ENCODE data around the gene INHBE.

Gene INHBE

DNA sequence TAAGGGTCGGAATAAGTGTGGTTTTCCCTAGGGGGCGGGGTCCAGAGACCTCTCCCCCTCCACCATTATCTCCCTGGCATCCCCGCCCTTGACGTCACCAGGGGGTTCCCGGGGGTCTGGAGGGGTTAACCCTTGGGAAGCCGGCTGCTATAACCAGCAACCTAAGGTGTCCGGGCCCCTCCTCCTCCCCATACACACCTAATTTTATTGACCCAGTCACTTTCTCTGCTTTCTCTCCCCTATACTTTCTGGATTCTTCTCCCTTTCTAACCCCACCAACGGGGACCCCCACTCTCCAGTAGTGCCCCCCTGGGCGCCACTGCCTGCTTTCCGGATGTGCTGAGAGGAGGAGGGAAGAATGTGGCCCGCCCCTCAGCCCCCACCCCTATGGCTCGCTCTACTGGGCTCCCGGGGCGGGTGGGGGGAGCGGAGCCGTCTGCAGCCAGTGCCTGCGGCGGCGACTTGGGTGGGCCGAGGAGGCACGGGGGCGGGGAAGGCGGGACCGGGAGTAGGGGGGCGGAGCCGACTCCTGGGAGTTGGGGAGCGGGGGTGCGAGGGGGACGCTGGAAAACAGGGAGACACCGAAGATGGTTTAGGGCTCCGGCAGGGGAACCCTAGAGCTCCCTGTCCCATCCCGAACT is 6.3 kb downstream of the INHBE start:
- DNase-seq (ENCODE audit: low spot score): no peak

DNA sequence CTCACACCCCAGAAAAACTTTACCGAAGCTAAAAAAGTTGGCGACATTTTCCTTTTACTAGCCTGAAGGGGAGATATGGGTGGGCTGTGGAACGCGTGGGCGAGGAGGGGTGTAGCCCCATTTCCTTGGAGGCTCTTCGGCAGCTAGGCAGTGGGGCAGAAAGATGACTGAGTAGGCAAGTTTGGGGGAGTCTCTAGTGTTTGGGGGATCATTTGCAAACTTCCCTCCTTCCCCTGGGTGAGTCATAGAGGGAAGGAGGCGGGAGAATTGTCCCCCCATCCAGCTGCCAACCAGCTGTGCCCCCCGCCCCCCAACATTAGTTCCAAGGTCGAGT is 6.8 kb downstream of the INHBE start:
- no peak for DNase-seq (ENCODE audit: low spot score)

DNA sequence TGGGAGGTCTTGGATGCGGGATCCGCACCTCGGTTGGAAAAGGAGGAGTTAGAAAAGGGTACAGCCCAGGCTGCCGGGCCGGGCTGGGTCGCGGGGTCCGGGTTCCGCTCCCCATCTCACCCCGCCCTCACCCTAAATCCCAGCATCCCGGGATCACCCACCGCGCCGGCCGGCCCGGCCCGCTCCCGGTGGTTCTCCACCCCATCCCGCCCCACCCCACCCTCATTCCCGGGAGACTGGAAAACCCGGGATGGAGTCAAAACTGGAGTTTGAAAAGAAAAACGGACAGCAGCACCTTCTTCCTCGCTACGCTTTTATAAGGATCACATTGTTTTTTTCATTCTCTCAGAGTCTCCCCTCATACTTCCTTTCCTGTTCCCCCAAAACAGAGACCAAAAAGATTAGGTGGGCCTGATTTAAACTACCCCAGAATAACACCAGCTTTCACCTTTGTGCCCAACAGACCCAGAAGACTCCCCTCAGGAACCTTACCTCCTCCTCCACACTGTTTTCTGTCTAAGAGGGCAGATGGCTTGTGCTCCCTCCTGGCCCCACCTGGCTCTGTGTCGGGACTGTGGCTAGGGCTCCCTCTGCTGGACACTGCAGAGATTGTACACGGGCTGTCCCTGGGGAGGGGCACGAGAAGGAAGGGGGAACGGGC is 7.3 kb downstream of the INHBE start:
- DNase-seq (ENCODE audit: low spot score): peak; percentile 92

DNA sequence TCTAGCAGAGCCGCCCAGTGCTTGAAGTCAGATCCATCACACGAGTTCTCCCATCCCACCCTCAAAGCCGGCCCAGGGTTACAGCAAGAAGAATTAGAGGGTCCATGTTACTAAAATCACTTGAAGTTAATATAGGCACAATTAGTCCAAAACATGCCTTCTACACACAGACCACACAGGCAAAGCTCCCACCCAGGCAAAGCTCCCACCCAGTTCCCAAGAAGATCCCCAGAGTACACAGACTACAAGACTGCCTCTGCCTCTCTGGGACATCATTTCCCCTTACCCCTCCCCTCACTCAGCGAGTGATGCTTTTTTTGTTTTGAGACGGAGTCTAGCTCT is 7.8 kb downstream of the INHBE start:
- no peak for DNase-seq (ENCODE audit: low spot score)

DNA sequence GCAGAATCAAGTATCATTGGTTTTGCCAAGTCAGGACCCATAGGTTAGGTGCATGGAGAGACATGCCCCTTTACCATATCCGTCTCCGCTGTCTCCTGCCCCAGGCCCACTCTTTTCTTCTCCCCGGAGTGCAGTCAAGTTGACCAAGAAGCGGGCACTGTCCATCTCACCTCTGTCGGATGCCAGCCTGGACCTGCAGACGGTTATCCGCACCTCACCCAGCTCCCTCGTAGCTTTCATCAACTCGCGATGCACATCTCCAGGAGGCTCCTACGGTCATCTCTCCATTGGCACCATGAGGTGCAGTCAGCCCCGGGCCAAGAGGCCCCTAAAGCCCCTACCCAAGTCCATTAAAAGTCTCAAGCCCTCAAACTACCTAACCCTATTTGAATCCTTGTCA is 9.5 kb downstream of the INHBE start:
- no peak for DNase-seq (ENCODE audit: low spot score)

DNA sequence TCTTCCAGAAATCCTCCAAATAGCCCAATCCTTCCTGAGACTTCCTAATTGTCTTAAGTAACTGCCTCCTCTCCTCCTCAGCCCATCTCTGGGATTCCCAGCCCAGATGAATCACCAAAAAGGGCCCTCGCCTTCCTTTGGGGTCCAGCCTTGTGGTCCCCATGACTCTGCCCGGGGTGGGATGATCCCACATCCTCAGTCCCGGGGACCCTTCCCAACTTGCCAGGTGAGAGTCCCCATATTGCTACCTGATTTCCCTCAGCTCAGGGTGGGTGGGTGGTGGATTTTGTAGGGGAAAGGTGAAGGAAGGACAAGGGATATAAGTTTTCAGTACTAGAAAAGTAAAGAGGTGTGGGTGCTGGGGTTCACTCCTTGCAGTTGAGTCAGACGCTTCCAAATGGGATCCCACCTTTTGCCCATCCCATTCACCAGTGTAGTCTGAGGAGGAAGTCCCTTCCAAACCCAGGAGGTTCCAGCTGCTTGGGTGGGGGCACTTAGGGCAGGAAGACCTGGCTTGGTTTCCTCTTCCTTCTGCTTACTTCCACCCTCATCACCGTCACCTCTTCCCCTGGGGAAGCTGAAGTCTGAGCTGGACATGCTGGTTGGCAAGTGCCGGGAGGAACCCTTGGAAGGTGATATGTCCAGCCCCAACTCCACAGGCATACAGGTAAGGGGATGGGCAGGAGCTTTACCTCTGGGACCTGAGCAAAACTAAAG is 10.1 kb downstream of the INHBE start:
- no peak for DNase-seq (ENCODE audit: low spot score)

DNA sequence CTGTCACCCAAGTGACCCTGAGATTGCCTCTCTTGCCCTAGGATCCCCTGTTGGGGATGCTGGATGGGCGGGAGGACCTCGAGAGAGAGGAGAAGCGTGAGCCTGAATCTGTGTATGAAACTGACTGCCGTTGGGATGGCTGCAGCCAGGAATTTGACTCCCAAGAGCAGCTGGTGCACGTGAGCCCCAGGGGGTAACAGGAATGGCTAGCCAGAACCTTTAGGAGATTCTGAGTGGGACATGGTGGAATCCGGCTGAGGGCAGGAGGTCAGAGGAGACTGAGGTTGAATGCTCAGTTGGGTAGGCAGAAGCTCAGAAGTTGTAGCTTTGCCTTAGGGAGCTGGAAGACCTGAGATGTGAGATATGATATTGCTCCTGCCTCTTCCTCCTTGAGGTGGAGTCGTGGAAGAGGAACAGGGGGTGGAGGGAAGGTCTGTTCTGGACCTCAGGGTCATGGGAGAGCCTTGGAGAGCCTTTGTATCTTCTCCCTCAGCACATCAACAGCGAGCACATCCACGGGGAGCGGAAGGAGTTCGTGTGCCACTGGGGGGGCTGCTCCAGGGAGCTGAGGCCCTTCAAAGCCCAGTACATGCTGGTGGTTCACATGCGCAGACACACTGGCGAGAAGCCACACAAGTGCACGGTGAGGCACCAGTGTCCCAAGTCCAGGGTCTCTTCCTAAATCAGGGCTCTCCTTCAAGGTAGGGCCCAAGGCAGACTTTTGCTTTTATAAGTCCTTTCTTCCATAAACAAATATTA is 10.8 kb downstream of the INHBE start:
- no peak for DNase-seq (ENCODE audit: low spot score)

DNA sequence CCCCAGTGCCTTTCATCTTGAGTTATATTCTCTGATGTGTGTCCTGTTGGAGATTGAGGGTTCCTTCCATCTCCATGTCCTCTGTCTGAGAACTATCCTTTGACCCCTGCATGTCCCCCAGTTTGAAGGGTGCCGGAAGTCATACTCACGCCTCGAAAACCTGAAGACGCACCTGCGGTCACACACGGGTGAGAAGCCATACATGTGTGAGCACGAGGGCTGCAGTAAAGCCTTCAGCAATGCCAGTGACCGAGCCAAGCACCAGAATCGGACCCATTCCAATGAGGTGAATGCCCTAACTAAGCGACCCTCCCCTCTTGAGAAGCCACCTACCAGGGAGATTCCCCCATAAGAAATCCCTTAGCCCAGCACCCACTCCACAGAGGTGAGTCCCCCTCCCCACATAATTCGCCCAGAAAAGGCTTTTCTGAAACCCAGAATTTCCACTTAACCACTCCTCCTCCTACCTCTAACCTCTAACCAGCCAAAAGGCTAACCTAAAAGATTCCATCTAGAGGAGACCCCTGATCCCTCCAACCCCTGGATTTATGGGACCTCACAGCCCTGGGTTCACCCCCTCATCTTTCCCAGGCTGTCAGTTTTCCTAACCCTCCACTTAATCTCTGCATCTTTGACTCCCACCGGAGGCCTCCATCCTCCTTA is 12.2 kb downstream of the INHBE start:
- DNase-seq (ENCODE audit: low spot score): no peak

DNA sequence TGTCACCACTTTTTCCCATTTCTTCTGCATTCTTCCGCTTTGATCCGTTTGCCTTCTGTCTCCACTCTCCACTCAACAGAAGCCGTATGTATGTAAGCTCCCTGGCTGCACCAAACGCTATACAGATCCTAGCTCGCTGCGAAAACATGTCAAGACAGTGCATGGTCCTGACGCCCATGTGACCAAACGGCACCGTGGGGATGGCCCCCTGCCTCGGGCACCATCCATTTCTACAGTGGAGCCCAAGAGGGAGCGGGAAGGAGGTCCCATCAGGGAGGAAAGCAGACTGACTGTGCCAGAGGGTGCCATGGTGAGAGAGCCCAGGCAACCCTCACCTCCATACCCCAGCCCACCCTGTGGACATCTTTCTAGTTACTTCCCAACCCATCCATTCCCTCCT is 12.8 kb downstream of the INHBE start:
- DNase-seq (ENCODE audit: low spot score): no peak

DNA sequence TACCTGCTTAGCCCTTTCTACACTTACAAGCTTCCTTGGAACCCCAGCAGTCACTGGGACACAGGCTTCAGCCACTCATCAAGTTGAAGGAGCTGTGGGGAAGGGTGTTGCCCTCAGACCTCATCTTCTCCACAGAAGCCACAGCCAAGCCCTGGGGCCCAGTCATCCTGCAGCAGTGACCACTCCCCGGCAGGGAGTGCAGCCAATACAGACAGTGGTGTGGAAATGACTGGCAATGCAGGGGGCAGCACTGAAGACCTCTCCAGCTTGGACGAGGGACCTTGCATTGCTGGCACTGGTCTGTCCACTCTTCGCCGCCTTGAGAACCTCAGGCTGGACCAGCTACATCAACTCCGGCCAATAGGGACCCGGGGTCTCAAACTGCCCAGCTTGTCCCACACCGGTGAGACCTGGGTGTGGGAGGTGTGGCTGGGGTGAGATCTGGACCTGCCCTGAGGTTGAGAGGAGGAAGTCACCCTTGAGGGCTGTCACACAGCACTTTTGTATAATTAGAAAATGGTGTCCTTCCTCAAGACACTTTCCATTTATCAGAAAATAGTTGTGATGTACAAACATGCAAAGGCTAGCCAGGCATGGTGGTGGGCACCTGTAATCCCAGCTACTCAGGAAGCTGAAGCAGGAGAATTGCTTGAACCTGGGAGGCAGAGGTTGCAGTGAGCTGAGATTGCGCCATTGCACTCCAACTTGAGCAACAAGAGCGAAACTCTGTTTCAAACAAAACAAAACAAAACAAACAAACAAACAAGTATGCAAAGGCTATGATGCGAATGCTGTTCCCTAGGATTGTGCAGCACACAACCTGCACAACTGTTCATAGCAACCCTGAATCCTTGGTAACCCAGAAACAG is 14.4 kb downstream of the INHBE start:
- no peak for DNase-seq (ENCODE audit: low spot score)

DNA sequence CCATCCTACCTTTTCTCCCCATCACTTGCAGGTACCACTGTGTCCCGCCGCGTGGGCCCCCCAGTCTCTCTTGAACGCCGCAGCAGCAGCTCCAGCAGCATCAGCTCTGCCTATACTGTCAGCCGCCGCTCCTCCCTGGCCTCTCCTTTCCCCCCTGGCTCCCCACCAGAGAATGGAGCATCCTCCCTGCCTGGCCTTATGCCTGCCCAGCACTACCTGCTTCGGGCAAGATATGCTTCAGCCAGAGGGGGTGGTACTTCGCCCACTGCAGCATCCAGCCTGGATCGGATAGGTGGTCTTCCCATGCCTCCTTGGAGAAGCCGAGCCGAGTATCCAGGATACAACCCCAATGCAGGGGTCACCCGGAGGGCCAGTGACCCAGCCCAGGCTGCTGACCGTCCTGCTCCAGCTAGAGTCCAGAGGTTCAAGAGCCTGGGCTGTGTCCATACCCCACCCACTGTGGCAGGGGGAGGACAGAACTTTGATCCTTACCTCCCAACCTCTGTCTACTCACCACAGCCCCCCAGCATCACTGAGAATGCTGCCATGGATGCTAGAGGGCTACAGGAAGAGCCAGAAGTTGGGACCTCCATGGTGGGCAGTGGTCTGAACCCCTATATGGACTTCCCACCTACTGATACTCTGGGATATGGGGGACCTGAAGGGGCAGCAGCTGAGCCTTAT is 15.3 kb downstream of the INHBE start:
- DNase-seq (ENCODE audit: low spot score): no peak

DNA sequence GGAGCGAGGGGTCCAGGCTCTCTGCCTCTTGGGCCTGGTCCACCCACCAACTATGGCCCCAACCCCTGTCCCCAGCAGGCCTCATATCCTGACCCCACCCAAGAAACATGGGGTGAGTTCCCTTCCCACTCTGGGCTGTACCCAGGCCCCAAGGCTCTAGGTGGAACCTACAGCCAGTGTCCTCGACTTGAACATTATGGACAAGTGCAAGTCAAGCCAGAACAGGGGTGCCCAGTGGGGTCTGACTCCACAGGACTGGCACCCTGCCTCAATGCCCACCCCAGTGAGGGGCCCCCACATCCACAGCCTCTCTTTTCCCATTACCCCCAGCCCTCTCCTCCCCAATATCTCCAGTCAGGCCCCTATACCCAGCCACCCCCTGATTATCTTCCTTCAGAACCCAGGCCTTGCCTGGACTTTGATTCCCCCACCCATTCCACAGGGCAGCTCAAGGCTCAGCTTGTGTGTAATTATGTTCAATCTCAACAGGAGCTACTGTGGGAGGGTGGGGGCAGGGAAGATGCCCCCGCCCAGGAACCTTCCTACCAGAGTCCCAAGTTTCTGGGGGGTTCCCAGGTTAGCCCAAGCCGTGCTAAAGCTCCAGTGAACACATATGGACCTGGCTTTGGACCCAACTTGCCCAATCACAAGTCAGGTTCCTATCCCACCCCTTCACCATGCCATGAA is 16.0 kb downstream of the INHBE start:
- no peak for DNase-seq (ENCODE audit: low spot score)

DNA sequence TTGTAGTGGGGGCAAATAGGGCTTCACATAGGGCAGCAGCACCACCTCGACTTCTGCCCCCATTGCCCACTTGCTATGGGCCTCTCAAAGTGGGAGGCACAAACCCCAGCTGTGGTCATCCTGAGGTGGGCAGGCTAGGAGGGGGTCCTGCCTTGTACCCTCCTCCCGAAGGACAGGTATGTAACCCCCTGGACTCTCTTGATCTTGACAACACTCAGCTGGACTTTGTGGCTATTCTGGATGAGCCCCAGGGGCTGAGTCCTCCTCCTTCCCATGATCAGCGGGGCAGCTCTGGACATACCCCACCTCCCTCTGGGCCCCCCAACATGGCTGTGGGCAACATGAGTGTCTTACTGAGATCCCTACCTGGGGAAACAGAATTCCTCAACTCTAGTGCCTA is 16.6 kb downstream of the INHBE start:
- no peak for DNase-seq (ENCODE audit: low spot score)

DNA sequence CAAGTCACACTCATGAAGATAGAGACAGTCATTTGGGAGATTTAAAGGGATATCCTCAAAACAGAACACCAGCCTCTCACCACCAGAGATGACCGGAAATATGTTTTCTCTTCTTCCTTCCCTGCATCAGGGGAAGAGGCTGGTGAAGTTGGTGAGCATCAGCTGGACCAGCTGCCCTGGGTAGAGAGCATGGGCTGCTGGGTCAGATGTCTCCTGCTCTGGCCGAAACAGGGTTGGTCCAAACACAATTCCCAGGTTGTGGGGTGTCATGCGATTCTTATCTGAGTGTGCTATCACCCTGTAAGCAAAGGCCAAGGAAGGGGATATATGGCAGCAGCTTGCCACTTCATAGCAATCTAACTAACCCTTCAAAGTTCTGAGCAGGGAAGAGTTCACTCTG is 17.3 kb downstream of the INHBE start:
- DNase-seq (ENCODE audit: low spot score): no peak

DNA sequence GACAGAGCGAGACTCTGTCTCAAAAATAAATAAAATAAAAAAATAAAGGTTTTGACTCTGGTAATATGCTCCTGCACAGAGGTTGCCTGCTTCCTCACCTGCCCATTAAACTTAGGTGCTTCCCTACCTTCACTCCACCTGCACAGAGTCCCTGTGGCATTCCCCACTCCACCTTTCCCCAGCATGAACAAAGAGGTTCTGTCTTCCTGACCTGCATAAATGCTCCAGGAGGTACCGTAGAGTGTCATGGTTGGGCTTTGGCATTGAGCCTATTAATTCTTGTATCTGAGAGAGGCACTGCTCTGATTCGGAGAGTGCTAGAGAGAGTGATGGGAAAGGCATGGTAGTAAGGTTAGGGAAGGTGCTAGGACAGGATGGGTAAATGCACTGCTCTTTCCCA is 18.3 kb downstream of the INHBE start:
- no peak for DNase-seq (ENCODE audit: low spot score)

DNA sequence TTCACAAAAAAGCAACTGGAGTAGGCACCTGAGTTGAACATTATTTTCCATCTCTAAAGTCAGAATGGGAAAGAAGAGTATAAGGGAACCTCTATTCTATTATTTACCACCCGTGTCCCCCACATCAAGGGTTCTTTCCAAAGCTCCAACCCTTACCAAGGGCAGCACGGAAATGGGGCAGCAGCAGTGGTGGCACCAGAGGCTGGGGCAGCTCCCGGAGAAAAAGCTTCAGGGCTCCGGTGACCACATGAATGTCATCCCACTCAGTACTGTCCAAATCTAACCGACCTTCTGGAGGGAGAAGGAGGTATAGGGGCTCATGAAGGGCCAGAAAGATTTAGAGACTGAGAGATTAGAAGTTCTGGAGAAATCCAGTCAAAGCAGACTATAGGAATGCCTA is 18.8 kb downstream of the INHBE start:
- DNase-seq (ENCODE audit: low spot score): no peak

DNA sequence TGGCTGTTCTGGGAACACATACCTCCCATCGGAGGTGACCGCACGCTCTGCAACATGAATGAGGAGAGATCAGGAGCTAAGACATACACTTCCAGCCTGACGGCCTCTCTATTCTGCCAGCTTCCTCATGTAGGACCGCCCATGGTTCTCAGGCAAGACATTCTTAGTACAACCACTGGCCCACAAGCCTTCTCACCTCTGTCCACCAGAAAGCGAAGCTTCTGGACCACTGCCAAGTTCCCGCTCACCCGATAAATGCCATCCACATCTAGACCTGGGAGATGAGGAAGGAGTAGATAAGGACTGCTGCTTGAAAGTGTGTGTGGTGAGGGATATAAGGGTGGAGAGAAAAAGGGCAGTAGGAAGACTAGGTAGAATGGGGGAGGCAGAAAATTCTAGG is 19.3 kb downstream of the INHBE start:
- no peak for DNase-seq (ENCODE audit: low spot score)

DNA sequence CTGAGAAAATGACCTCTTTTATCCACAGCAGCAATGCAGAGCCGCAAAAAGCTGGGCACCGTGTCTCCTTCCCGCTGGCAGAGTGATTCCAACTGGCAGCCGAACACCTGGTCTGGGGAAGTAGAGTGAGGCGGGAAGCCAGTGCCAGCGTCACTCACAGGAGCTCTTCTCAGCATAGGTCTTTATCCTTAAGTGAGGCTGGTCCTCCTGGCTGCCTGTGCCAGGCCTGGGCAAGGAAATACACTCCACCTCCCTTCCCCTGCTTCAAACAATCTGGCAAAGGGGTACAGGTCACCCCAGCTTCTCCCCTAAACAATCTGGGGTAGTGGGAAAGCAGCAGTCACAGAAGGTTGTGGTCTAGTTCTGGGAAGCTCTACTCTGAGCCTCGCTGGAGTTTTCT is 19.8 kb downstream of the INHBE start:
- no peak for DNase-seq (ENCODE audit: low spot score)

DNA sequence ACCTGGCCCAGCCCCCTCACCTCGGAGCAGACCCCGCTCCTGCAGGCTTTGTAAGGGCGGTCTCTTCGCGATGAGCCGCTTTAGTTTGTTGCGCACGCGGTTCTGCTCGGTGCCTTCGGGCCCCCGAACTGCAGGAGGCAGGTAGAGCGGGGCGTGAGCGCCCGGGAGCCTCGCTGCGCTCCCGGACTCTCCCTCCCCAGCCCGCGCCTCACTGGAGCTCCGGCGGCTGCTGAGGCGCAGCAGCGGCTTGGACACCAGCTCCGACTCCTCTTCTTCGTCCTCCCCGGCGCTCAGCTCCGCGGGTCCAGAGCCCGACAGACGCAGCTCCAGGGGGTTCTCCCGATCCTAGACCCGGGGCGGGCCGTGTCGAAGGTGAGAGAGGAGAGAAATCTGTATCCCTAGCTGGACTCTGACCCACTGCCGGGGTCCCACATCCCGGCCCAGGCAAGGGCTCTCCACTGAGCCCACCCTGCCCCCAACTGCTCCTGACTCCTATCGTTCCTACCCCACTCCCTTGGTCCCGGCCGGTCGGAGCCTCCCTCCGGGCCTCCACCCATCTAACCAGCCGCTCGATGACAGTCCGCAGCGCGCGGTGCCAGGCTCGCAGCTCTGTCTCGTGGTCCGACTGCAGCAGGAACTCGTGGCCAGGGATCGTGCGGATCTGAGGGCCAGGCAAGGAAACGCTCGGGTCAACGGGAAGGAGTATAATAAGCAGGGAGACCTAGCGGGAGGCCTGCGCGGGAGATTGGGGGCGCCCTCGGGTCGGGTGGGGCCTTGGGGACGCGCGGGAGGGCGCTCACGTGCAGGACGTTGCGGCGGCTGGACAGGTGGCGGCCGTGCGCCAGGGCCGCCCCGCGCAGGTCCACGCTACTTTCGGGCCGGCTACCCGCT is 20.4 kb downstream of the INHBE start:
- DNase-seq (ENCODE audit: low spot score): no peak
